ENCODE measurements around the gene KCNQ1. TPM values are rescaled to one million over a fixed set of nuclear protein-coding genes. Genes with fewer than 3 reads are reported as not detected.

The KCNQ1 gene
- total RNA-seq, 1 experiment from 2014 or later = 10.7 TPM

DNA sequence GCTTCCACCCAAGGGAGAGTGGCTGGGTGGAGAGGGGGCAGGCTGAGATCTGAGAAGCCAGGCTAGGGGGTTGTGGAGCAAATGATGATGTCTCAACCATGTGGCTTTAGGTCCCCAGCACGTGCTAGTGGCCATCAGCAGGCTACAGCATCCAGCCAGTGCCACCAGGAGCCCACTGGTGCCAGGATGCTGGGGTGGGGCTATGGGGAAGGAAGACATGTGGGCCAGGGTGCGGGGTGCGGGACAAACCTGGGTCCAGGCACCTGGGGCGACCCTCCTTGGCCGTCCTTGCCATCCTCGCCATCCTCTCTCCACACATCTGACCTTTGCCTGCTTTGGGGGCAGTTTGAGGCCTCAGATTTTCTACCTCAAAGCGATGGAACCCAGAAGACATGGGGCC is 104.3 kb downstream of the KCNQ1 start:
- ATAC-seq (no peak), DNase-seq (ENCODE audit: low read depth, low spot score) (no peak)
- no peak overlapping the region for H3K9ac ChIP-seq (ENCODE audit: low read length)
- TF ChIP-seq RAD21 (IDR thresholded peaks at IDR 0.05; ENCODE audit: low read depth) (no peak), TCF7L2 (IDR thresholded peaks at IDR 0.05; ENCODE audit: borderline replicate concordance, extremely low read depth, insufficient read depth, insufficient read length) (no peak), SRF (IDR thresholded peaks at IDR 0.05; ENCODE audit: low read depth) (no peak), CBX3 (IDR thresholded peaks at IDR 0.05; ENCODE audit: low read depth) (no peak), ZNF274 (IDR thresholded peaks at IDR 0.05; ENCODE audit: low read depth, low read length) (no peak), YY1 (IDR thresholded peaks at IDR 0.05; ENCODE audit: extremely low read depth, insufficient replicate concordance, low read depth, low read length) (no peak)
- TF ChIP-seq, protein P1, sequence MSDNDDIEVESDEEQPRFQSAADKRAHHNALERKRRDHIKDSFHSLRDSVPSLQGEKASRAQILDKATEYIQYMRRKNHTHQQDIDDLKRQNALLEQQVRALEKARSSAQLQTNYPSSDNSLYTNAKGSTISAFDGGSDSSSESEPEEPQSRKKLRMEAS (IDR thresholded peaks at IDR 0.05) = no peak
- TF ChIP-seq, protein P2, sequence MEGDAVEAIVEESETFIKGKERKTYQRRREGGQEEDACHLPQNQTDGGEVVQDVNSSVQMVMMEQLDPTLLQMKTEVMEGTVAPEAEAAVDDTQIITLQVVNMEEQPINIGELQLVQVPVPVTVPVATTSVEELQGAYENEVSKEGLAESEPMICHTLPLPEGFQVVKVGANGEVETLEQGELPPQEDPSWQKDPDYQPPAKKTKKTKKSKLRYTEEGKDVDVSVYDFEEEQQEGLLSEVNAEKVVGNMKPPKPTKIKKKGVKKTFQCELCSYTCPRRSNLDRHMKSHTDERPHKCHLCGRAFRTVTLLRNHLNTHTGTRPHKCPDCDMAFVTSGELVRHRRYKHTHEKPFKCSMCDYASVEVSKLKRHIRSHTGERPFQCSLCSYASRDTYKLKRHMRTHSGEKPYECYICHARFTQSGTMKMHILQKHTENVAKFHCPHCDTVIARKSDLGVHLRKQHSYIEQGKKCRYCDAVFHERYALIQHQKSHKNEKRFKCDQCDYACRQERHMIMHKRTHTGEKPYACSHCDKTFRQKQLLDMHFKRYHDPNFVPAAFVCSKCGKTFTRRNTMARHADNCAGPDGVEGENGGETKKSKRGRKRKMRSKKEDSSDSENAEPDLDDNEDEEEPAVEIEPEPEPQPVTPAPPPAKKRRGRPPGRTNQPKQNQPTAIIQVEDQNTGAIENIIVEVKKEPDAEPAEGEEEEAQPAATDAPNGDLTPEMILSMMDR (IDR thresholded peaks at IDR 0.05 in 2 of 3, conservative IDR thresholded peaks at IDR 0.05 in 1 of 3; ENCODE audit: borderline replicate concordance in 1 of 3, insufficient read depth in 1 of 3, low read depth in 2 of 3, low read length in 2 of 3) = no peak
- TF ChIP-seq, protein P3, sequence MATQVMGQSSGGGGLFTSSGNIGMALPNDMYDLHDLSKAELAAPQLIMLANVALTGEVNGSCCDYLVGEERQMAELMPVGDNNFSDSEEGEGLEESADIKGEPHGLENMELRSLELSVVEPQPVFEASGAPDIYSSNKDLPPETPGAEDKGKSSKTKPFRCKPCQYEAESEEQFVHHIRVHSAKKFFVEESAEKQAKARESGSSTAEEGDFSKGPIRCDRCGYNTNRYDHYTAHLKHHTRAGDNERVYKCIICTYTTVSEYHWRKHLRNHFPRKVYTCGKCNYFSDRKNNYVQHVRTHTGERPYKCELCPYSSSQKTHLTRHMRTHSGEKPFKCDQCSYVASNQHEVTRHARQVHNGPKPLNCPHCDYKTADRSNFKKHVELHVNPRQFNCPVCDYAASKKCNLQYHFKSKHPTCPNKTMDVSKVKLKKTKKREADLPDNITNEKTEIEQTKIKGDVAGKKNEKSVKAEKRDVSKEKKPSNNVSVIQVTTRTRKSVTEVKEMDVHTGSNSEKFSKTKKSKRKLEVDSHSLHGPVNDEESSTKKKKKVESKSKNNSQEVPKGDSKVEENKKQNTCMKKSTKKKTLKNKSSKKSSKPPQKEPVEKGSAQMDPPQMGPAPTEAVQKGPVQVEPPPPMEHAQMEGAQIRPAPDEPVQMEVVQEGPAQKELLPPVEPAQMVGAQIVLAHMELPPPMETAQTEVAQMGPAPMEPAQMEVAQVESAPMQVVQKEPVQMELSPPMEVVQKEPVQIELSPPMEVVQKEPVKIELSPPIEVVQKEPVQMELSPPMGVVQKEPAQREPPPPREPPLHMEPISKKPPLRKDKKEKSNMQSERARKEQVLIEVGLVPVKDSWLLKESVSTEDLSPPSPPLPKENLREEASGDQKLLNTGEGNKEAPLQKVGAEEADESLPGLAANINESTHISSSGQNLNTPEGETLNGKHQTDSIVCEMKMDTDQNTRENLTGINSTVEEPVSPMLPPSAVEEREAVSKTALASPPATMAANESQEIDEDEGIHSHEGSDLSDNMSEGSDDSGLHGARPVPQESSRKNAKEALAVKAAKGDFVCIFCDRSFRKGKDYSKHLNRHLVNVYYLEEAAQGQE (IDR thresholded peaks at IDR 0.05; ENCODE audit: low read depth) = no peak
- H2AFZ ChIP-seq (ENCODE audit: low read depth, low read length, poor library complexity, severe bottlenecking) = no peak overlapping the region
- no peaks in the 10 kb centered on the region for H3K9me2 ChIP-seq (ENCODE audit: insufficient read depth)
- ChIA-PET RAD21 (ENCODE audit: low non-redundant PET in 1 of 2, low total read pairs in 2 of 2, uncharacterized antibody in 2 of 2, unreplicated experiment in 2 of 2) (no interaction called here), POLR2A (no interaction called here), CTCF (no interaction called here)
- no peak overlapping the region for H3K4me2 ChIP-seq (ENCODE audit: low read length)
- intact Hi-C loops (cut with micrococcal nuclease) = no loop called here
- no peaks in the 10 kb centered on the region for H3K79me2 ChIP-seq (ENCODE audit: insufficient read depth, low read length)
- H4K20me1 ChIP-seq (ENCODE audit: insufficient read depth) = no peaks in the 10 kb centered on the region
- no peak overlapping the region for H3K4me3 ChIP-seq (replicated peaks in 1 of 2; ENCODE audit: low read depth in 1 of 2, low read length in 2 of 2)
- no peaks in the 10 kb centered on the region for H3K9me3 ChIP-seq (ENCODE audit: control insufficient read depth in 1 of 2, insufficient read depth in 1 of 2, low read depth in 1 of 2, low read length in 2 of 2)
- H3K4me1 ChIP-seq (ENCODE audit: control insufficient read depth in 1 of 2, insufficient read depth in 2 of 2, low read length in 2 of 2) = no peaks in the 10 kb centered on the region
- no peaks in the 10 kb centered on the region for H3K36me3 ChIP-seq (ENCODE audit: control insufficient read depth in 1 of 2, insufficient read depth in 2 of 2, low read length in 2 of 2)
- no peak overlapping the region for H3K27ac ChIP-seq (ENCODE audit: low read depth, low read length)
- no TSS peak for BruUV-seq (replicated peaks)
- no peaks in the 10 kb centered on the region for H3K27me3 ChIP-seq (ENCODE audit: insufficient read depth, low read length)
